Caco-2 (cell line): ENCODE measurements around the gene UBXN2A. TPM values are rescaled to one million over a fixed set of nuclear protein-coding genes. Genes with fewer than 3 reads are reported as not detected.

Experiments used
- BruUV-seq: library from RNA; stranded (reverse); fragments of 400-500 nt; replicated peaks from 2 replicates; lab custom pipeline; 2021; lab: Mats Ljungman, UMichigan
- CTCF ChIA-PET: fragments of 300-600 bp; sonication (Branson Sonifier 250); formaldehyde crosslinking; loops from one replicate; lab custom pipeline; 2022; ENCODE audit warnings: antibody characterized with exemption; lab: Charles Lee
- POLR2A ChIA-PET: fragments of 300-600 bp; sonication (Branson Sonifier 250); formaldehyde crosslinking; loops from one replicate; lab custom pipeline; 2022; ENCODE audit warnings: antibody characterized with exemption; lab: Charles Lee
- DNase-seq, 2 experiments: peaks; one replicate each; pipeline versions ENCODE4 v3.0.0 to v3.0.0-alpha.2; 2020 to 2022
- H3K27me3 ChIP-seq: replicated peaks from 2 replicates; pipeline ENCODE4 v1.6.0; 2011; ENCODE audit warnings: low read length; ENCODE audit not compliant: control insufficient read depth, insufficient read depth
- H3K36me3 ChIP-seq: 2 replicates; pipeline ENCODE4 v1.5.1; 2011; ENCODE audit warnings: low read length; ENCODE audit not compliant: control insufficient read depth, insufficient read depth
- H3K4me1 ChIP-seq: fragments of 250-450 bp; sonication (Bioruptor Pico); 2 replicates; pipeline ENCODE4 v1.5.1; 2020; ENCODE audit warnings: mild to moderate bottlenecking
- H3K4me3 ChIP-seq: 2 replicates; pipeline ENCODE4 v1.5.1; 2011; ENCODE audit warnings: low read depth, mild to moderate bottlenecking, control low read depth, low read length
- H3K9me3 ChIP-seq: fragments of 250-450 bp; sonication (Bioruptor Pico); 2 replicates; pipeline ENCODE4 v1.5.1; 2020; ENCODE audit warnings: mild to moderate bottlenecking, moderate library complexity
- H3K27ac Mint-ChIP-seq: one replicate; pipeline ENCODE4 v1.8.0; 2022; ENCODE audit warnings: mixed read lengths; ENCODE audit not compliant: unreplicated experiment
- H3K27me3 Mint-ChIP-seq: one replicate; pipeline ENCODE4 v1.8.0; 2022; ENCODE audit warnings: mixed read lengths; ENCODE audit not compliant: insufficient read depth, unreplicated experiment
- H3K36me3 Mint-ChIP-seq: one replicate; pipeline ENCODE4 v1.8.0; 2022; ENCODE audit warnings: mild to moderate bottlenecking, mixed read lengths; ENCODE audit not compliant: insufficient read depth, unreplicated experiment
- H3K4me1 Mint-ChIP-seq: one replicate; pipeline ENCODE4 v1.8.0; 2022; ENCODE audit warnings: low read depth, mixed read lengths; ENCODE audit not compliant: unreplicated experiment
- H3K4me3 Mint-ChIP-seq: one replicate; pipeline ENCODE4 v1.8.0; 2022; ENCODE audit warnings: mild to moderate bottlenecking, moderate library complexity, mixed read lengths; ENCODE audit not compliant: unreplicated experiment
- H3K9me3 Mint-ChIP-seq: one replicate; pipeline ENCODE4 v1.8.0; 2022; ENCODE audit warnings: mixed read lengths; ENCODE audit not compliant: unreplicated experiment
- intact Hi-C: fragments of 100-400 bp; cut with micrococcal nuclease; formaldehyde crosslinking; loops from one replicate; pipeline ENCODE4 v1.10.0; 2022; ENCODE audit not compliant: unreplicated experiment
- total RNA-seq: library from RNA; stranded (reverse); gene quantifications from 2 replicates; pipeline ENCODE4 v1.2.3, GENCODE V29; 2022
- TF ChIP-seq, protein P1 (sequence below), 2 experiments: fragments of 200-600 bp in 1 of 2; IDR thresholded peaks; 1 replicate in 1 of 2; 2 replicates in 1 of 2; pipeline versions ENCODE4 v1.5.1 to v1.8.0; 2011 to 2022; ENCODE audit warnings: antibody characterized with exemption in 1 of 2, control low read depth in 1 of 2, inconsistent platforms in 1 of 2, low read depth in 1 of 2, low read length in 1 of 2, mild to moderate bottlenecking in 1 of 2, moderate library complexity in 1 of 2; ENCODE audit not compliant: insufficient read depth in 1 of 2, severe bottlenecking in 1 of 2, unreplicated experiment in 1 of 2

The UBXN2A gene
- total RNA-seq, 1 experiment from 2014 or later = 22.0 TPM

DNA sequence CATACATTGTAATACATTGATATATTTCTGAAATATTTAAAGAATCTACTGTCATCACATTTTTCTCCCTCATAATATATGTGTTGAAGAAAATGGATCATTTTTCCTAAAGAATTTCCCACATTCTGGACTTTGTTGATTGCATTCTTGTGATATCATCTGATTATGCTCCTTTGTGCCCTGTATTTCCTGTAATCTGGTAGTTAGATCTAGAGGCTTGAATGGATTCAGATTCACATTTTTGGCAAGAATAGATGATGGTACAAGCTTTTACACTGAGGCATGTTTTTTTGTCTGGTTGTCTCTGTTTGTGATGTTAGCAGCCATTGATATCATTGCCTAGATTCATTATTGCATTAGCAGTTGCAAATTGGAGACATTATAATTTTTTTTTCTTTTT, 13.4 kb downstream of the UBXN2A start:
- DNase-seq = no peak
- H3K9me3 Mint-ChIP-seq = no peaks in the 10 kb centered on the region
- H3K27me3 ChIP-seq = no peaks in the 10 kb centered on the region
- no peaks in the 10 kb centered on the region for H3K36me3 Mint-ChIP-seq
- H3K4me3 ChIP-seq = no peak overlapping the region
- BruUV-seq = no TSS peak
- no peaks in the 10 kb centered on the region for H3K4me1 ChIP-seq
- no peaks in the 10 kb centered on the region; the same call in 1 of the 2 replicates for H3K36me3 ChIP-seq
- ChIA-PET CTCF (no interaction called here), POLR2A (interaction anchor here (1.2 kb wide), 1 partner anchor 26 kb away, joined by 3 read pairs; no protein-coding TSS in a partner anchor)
- TF ChIP-seq, protein P1, sequence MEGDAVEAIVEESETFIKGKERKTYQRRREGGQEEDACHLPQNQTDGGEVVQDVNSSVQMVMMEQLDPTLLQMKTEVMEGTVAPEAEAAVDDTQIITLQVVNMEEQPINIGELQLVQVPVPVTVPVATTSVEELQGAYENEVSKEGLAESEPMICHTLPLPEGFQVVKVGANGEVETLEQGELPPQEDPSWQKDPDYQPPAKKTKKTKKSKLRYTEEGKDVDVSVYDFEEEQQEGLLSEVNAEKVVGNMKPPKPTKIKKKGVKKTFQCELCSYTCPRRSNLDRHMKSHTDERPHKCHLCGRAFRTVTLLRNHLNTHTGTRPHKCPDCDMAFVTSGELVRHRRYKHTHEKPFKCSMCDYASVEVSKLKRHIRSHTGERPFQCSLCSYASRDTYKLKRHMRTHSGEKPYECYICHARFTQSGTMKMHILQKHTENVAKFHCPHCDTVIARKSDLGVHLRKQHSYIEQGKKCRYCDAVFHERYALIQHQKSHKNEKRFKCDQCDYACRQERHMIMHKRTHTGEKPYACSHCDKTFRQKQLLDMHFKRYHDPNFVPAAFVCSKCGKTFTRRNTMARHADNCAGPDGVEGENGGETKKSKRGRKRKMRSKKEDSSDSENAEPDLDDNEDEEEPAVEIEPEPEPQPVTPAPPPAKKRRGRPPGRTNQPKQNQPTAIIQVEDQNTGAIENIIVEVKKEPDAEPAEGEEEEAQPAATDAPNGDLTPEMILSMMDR (IDR thresholded peaks at IDR 0.05; ENCODE audit: insufficient read depth in 1 of 2, low read depth in 1 of 2, low read length in 1 of 2, severe bottlenecking in 1 of 2, unreplicated experiment in 1 of 2) = no peak
- no peak overlapping the region for H3K27ac Mint-ChIP-seq
- intact Hi-C loops = no loop called here
- no peaks in the 10 kb centered on the region for H3K4me1 Mint-ChIP-seq
- no peaks in the 10 kb centered on the region for H3K9me3 ChIP-seq
- no peaks in the 10 kb centered on the region for H3K27me3 Mint-ChIP-seq
- H3K4me3 Mint-ChIP-seq = no peak overlapping the region

DNA sequence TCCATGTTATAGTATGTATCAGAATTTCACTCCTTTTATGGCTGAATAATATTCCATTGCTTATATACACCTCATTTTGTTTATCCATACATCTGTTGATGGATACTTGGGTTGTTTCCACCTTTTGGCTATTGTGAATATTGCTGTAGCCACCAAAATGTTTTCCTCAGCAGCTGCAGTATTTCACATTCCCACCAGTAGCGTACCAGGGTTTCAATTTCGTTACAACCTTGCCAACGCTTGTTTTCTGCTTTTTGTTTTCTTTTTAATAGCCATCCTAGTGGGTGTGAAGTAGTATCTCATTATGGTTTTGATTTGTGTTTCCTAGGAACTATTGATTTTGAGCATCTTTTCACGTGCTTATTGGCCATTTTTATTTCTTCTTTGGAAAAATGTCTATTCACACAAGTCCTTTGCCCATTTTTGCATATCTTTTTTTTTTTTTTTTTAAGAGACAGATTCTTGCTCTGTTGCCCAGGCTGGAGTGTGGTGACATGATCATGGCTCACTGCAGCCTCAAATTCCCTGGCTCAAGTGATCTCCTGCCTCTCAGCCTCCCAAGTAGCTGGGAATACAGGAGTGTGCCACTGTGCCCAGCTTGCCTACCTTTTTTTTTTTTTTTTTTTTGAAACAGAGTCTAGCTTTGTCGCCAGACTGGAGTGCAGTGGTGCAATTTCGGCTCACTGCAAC, 14.2 kb downstream of the UBXN2A start:
- Histone ChIP-seq H3K36me3 (no peaks in the 10 kb centered on the region; the same call in 1 of the 2 replicates), H3K9me3 (no peaks in the 10 kb centered on the region), H3K4me1 (no peaks in the 10 kb centered on the region), H3K27me3 (no peaks in the 10 kb centered on the region), H3K4me3 (no peak overlapping the region)
- no peak for DNase-seq
- CTCF ChIA-PET = no interaction called here
- BruUV-seq = no TSS peak
- Mint-ChIP-seq H3K4me3 (no peak overlapping the region), H3K4me1 (no peaks in the 10 kb centered on the region), H3K9me3 (no peaks in the 10 kb centered on the region), H3K27ac (no peak overlapping the region), H3K27me3 (no peaks in the 10 kb centered on the region), H3K36me3 (no peaks in the 10 kb centered on the region)
- TF ChIP-seq, protein P1 (IDR thresholded peaks at IDR 0.05; ENCODE audit: insufficient read depth in 1 of 2, low read depth in 1 of 2, low read length in 1 of 2, severe bottlenecking in 1 of 2, unreplicated experiment in 1 of 2) = no peak
- intact Hi-C loops = no loop called here
- POLR2A ChIA-PET = no interaction called here

DNA sequence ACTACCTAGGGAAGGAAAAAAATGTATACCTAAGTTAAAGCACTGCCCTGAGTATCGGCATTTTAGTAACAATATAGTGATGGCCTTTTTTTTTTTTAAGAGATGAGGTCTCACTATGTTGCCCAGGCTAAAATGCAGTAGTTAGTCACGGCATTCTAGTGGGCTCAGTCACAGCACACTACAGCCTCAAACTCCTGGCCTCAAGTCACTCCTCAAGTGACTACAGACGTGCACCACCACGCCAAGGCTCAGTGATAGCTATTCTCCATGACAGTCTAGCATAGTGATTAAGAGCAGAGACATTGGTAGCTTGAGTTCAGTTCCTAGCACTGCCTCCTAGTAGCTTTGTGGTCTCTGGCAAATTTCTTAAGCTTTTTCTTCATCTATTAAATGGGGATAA, 27.6 kb downstream of the UBXN2A start:
- no peak for DNase-seq
- H3K4me1 ChIP-seq = no peaks in the 10 kb centered on the region
- no peaks in the 10 kb centered on the region; the same call in none of the 2 replicates for H3K36me3 ChIP-seq
- H3K27me3 ChIP-seq = no peaks in the 10 kb centered on the region
- intact Hi-C loops = no loop called here
- Mint-ChIP-seq H3K9me3 (peaks cover 10% of the 10 kb centered on the region), H3K27ac (no peak overlapping the region), H3K4me3 (no peak overlapping the region), H3K36me3 (peaks cover 18% of the 10 kb centered on the region), H3K4me1 (no peaks in the 10 kb centered on the region), H3K27me3 (no peaks in the 10 kb centered on the region)
- BruUV-seq = no TSS peak
- ChIA-PET CTCF (interaction anchor here (0.6 kb wide), 1 partner anchor 1535 kb away, joined by 6 read pairs; no protein-coding TSS in a partner anchor), POLR2A (no interaction called here)
- no peaks in the 10 kb centered on the region for H3K9me3 ChIP-seq
- H3K4me3 ChIP-seq = no peak overlapping the region
- TF ChIP-seq, protein P1 (IDR thresholded peaks at IDR 0.05; ENCODE audit: insufficient read depth in 1 of 2, low read depth in 1 of 2, low read length in 1 of 2, severe bottlenecking in 1 of 2, unreplicated experiment in 1 of 2) = no peak
